Inflammatory macrophage (primary cell): ENCODE data around the gene PLEKHN1.
"Not testable (repeated sequence)": the region's sequence is repeated elsewhere in the genome, so short reads cannot be mapped to it uniquely, and the experiment has no call there.

Experiments
- DNase-seq, 2 donors: peaks; one replicate each; pipeline ENCODE4 v3.0.0-alpha.2; 2020 to 2022

The PLEKHN1 gene

DNA sequence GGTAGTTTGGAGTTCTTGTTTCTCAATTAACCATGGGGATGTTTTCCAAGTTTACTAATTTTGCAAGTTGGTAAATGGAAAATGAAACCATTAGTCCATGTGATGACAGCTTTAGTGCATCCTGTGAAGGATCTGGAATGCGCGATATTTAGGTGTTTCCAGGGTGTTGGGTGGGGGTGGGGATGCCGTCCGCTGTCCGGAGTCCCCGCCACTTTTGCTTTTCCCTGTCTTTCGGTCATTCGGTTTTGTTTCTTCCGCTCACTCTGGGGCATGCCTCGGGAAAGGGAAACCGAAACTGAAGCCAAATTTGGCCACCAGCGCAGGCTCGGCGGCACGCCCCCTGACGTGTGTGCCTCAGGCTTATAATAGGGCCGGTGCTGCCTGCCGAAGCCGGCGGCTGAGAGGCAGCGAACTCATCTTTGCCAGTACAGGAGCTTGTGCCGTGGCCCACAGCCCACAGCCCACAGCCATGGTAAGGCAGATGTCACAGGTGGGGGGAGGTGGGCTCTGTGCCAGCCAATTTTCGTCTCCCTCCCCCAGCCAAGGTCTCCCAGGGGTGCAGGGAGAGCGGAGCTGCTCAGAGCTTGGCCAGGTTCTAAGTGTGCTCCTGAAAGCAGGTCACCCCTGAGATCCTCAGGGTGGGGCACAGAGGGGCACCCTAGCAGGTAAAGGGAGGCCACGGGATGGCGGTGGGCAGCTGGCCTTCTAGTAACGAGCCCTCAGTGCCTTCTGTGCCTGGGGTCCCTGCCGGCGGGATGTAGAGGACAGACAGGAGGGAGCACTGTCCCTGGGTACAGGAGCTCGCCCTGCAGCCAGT is 47.0 kb downstream of the PLEKHN1 start, which contains the start of gene ISG15:
Gene ISG15 (plus strand): TSS at position 393 of the 817 bp plus-strand sequence. CDS start 77 bp downstream, at position 470.
- DNase-seq: peak; percentile 83 to 90

DNA sequence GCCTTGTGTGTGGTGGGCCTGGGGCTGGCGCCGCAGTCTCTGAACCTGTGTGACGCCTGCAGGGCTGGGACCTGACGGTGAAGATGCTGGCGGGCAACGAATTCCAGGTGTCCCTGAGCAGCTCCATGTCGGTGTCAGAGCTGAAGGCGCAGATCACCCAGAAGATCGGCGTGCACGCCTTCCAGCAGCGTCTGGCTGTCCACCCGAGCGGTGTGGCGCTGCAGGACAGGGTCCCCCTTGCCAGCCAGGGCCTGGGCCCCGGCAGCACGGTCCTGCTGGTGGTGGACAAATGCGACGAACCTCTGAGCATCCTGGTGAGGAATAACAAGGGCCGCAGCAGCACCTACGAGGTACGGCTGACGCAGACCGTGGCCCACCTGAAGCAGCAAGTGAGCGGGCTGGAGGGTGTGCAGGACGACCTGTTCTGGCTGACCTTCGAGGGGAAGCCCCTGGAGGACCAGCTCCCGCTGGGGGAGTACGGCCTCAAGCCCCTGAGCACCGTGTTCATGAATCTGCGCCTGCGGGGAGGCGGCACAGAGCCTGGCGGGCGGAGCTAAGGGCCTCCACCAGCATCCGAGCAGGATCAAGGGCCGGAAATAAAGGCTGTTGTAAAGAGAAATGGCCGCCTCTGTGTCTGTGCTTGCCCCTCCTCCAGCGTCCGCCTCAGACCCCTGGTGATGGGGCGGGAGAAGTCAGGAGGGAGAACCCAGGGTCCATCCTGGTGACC is 47.8 kb downstream of the PLEKHN1 start:
- DNase-seq: no peak

DNA sequence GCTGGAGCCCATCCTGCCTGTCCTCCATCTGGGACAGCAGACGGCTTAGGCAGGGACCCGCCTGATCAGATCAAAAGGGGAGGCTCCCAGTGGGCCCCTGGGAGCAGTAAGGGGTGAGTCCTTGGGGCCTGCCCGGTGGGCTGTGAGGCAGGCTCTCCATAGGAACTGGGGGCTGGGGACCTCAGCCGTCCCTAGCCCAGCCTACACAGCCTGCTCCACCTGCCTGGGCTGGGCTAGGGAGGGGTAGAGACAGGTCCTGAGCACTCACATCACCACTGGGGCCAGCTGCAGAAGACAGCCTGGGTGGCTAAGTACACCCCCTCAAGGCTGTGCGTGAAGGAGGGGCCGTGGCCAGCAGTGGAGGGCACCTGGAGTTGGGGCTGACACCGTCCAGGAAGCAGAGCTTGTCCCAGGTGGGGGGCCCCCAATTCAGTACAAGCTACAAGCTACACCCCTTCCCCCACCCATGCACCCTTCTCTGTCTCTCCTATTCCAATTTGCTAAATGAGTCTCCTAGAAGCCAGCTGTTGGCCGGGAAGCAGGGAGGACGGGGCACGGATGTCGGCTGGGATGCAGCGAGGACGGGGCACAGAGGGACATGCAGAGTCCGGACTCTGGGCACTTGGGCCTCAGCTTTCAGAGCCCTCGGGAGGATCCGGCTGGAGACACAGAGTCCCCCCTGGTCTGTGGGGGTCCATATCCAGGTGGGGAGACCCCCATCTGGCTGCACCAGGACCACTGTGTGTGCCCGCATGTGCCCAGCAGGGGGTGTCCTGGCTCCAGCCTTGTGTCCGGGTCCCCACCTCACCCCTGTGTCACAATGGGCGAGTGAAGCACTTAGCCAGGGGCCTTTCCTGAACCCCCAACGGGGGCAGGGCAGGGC is 48.8 kb downstream of the PLEKHN1 start:
- DNase-seq: no peak

DNA sequence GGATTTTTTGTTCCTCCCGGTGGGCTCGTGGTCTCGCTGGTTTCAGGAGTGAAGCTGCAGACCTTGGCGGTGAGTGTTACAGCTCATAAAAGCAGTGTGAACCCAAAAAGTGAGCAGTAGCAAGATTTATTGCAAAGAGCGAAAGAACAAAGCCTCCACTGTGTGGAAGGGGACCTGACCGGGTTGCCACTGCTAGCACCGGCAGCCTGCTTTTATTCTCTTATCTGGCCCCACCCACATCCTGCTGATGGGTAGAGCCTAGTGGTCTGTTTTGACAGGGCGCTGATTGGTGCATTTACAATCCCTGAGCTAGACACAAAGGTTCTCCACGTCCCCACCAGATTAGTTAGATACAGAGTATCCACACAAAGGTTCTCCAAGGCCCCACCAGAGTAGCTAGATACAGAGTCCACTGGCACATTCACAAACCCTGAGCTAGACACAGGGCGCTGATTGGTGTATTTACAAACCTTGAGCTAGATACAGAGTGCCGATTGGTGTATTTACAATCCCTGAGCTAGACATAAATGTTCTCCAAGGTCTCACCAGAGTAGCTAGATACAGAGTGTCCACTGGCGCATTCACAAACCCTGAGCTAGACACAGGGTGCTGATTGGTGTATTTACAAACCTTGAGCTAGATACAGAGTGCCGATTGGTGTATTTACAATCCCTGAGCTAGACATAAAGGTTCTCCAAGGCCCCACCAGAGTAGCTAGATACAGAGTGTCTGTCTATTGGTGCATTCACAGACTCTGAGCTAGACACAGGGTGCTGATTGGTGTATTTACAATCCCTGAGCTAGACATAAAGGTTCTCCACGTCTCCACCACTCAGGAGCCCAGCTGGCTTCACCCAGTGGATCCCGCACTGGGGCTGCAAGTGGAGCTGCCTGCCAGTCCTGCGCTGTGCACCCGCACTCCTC is 51.4 kb downstream of the PLEKHN1 start:
- DNase-seq: not testable (repeated sequence)

DNA sequence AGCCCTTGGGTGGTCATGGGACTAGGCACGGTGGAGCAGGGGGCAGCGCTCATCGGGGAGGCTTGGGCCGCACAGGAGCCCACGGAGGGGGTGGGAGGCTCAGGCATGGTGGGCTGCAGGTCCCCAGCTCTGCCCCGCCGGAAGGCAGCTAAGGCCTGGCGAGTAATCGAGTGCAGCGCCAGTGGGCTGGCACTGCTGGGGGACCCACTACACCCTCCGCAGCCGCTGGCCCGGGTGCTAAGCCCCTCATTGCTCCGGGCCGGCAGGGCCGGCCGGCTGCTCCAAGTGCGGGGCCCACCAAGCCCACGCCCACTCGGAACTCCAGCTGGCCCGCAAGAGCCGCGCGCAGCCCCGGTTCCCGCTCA is 52.0 kb downstream of the PLEKHN1 start:
- DNase-seq: not testable (repeated sequence)

DNA sequence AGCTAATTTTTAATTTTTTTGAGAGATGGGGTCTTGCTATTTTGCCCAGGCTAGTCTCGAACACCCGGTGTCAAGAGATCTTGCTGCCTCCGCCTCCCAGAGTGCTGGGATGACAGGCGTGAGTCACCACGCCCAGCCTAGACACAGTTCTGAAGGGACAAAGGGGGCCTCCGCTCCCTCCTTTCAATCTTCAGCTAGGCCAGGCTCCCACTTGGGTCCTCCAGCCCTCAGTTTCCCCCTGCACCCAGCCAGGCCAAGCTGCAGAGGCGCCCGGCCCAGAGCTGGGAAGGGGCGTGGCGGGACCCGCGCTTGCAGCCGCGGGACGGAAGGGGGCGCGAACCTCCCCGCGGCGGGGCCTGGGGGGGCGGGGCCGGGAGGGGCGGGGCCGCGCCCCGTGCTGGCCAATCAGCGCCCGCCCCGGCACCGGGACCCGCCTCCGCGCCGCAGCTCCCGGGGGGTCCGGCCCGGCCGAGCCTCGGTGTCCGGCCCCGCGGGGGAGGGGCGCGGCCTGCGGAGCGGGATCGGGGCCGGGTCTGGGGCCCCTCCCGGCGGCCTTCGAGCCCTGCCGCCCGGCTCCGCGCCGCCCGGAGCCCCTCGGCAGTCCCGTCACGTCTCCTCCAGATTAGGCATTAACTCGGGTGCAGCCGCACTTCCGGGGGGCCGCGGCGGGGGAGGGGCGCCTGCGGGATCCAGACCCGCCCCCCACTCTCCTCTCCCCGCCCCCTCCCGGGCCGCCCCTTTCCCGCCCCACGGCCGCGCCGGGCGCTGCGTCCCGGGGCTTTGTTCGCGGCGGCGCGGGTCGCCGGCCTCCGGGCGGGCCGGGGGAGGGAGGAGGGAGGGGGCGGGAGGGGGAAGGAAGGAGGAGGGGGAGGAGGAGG is 53.1 kb downstream of the PLEKHN1 start:
- DNase-seq: peak; percentile 76 to 90

DNA sequence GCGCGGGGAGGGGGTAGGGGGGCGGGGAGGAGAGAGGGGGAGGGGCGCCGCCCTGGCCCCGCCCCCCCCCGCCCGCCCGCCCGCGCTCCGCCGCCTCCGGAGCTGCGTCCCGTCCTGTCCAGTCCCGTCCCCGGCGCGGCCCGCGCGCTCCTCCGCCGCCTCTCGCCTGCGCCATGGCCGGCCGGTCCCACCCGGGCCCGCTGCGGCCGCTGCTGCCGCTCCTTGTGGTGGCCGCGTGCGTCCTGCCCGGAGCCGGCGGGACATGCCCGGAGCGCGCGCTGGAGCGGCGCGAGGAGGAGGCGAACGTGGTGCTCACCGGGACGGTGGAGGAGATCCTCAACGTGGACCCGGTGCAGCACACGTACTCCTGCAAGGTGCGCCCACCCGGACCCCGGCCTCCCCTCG is 53.7 kb downstream of the PLEKHN1 start, which contains the start of gene AGRN:
Gene AGRN (plus strand): TSS at position 121 of the 405 bp plus-strand sequence. CDS start 53 bp downstream, at position 174.
- DNase-seq: peak in 1 of 2 donors; percentile 44

DNA sequence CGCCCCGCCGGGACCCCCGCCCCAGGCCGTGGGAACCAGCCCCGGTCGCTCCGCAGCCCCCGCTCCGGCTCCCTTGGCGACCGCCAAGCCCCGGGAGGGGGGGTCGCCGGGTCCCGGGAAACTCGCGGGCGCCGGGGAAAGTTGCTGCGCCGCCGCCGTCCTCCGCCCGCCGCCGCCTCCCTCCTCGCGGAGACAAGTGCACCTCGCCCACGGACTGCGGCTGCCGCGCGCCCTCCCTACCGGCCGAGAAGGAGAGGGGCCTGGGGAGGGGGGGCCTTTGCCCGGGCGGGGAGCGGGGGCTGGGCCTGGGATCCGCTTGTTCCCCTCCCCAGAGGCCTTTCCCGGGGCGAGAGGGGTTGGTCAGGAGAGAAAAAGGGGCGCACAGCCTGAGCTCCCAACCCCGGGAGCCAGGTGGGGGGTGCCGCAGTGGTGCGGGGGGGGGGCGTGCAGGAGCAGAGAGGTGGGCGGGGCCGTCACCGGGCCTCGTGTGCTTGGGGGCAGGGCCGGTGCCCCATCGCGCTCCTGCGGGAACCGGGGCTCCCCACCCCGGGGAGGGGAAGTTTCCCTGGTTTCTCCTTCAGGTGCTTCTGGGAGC is 54.2 kb downstream of the PLEKHN1 start:
- no peak for DNase-seq

DNA sequence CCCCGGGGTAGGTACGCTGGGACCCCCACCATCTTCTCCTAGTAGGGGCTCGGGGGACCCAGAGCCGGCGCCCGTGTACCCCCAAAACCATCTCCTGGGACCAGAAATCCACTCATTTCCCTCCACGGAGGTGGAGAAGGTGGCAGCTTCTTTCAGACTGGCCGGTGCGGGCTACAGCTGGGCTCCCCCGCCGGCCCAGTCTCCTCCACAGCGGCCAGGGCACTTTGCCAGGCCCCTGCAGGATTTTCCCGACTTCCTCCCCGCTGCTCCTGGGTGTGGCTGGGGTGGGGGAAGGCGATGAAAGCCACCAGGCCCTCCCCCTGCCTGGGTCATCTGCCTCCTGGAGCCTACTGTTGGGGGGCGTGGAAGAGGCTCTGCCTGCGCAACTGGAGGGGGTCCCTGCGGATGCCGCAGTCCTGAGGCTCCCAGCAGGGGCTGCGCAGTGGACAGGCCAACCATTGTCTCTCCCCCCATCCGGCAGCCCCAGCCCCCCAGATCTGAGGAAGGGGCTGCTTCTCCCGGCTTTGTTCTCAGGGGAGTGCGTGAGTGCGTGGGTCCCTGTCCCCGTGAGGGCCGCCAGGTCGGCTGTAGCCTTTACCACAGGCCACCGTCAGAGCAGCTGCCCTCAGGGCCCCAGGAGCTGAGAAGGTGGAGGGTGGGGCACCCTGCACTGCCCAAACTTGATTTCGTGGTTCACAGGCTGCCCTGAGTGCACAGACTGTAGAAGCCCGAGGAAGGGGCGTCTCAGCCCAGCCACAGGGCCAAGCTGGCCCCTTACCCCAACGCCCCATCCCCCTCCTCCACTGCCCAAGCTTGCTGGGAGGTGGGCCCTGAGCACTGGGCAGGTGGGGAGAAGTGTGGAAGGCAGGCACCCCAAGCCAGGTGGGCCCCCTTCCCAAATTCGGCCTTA is 55.0 kb downstream of the PLEKHN1 start:
- DNase-seq: peak; percentile 20 to 49

DNA sequence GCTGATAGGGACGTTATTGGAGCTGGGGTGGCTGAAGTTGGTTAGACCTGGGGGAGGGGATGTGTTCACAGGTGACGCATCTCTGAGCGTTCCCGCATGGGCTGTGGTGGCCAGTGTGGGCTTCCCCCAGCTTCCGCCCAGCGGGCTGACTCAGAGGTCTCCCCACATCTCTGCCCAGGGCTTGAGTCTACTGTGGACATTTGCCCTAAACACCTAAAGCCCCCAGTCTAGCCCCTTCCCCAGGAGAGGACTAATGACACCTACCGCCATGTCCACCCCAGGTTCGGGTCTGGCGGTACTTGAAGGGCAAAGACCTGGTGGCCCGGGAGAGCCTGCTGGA is 55.6 kb downstream of the PLEKHN1 start:
- no peak for DNase-seq

DNA sequence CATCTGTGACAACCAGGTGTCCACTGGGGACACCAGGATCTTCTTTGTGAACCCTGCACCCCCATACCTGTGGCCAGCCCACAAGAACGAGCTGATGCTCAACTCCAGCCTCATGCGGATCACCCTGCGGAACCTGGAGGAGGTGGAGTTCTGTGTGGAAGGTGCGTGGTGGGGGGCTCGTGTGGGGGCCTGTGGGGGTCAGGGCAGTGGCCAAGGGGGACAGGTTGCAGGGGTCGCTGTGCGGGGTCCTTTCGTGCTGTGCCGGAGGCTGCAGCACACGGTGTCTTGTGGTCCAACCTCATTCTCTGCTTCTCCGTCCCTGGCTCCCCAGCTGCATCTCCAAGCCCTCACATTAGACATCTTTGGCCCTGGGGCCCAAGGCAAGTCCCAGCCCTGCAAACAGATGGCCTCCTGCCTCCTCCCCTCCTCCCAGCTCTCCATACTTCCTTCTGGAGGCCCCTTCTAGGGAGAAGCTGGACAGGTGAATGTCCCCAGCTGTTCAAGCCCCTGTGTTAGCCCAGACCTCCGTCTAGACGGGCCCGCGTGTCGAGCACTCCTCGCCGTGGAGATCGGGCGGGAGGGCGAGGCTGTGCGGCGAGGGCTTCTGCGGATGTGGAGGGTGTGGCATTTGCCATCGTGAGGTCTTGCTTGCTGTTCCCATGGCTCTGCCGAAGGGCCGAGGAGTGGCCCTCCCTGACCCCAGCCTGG is 56.2 kb downstream of the PLEKHN1 start:
- no peak for DNase-seq

DNA sequence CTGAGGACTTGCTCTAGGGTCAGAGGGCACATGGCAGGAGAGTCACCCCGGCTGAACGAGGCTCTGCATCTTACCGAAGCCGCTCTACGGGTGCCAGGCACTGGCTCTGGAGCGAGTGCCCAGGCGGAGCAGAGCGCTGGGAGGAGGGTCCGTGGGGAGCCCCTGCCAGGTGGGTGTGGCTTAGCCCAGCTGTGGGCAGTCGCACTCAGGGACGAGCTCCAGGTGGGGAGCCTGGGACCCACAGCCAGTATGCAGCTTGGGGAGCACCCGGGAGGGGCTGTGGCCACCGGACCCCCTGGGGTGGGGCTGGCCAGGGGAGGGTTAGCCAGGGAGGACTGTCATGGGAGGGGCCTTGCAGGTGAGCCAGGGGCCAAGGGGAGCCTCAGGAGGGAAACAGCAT is 57.4 kb downstream of the PLEKHN1 start:
- DNase-seq: no peak

DNA sequence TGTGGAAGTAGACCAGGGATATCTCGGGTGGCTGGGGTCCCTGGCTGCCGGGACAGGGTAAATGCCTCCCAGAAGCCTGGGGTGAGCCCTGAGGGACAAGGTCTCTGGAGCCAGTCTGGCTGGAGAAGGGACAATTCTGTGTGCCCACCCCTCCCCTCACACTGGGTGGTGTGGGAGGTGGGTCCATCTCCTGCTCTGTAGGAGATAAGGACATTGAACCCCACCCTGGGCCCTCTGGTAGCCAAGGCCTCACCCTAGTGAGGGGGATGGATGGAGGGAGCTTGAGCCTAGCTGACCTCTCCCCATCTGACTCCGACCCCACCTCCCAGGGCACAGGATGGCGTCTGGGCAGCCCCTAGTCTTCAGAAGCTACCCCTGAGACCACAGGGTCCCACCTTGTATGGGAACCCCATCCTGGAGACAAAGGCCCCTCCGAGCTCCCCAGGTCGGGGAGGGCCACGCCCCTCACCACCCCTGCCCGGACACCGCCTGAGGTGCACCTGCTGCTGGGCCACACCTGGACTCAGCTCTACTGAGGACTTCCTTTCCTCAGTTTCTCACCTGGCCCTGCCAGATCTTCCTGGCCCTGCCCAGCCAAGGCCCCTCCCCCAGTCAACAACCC is 58.0 kb downstream of the PLEKHN1 start:
- DNase-seq: no peak

DNA sequence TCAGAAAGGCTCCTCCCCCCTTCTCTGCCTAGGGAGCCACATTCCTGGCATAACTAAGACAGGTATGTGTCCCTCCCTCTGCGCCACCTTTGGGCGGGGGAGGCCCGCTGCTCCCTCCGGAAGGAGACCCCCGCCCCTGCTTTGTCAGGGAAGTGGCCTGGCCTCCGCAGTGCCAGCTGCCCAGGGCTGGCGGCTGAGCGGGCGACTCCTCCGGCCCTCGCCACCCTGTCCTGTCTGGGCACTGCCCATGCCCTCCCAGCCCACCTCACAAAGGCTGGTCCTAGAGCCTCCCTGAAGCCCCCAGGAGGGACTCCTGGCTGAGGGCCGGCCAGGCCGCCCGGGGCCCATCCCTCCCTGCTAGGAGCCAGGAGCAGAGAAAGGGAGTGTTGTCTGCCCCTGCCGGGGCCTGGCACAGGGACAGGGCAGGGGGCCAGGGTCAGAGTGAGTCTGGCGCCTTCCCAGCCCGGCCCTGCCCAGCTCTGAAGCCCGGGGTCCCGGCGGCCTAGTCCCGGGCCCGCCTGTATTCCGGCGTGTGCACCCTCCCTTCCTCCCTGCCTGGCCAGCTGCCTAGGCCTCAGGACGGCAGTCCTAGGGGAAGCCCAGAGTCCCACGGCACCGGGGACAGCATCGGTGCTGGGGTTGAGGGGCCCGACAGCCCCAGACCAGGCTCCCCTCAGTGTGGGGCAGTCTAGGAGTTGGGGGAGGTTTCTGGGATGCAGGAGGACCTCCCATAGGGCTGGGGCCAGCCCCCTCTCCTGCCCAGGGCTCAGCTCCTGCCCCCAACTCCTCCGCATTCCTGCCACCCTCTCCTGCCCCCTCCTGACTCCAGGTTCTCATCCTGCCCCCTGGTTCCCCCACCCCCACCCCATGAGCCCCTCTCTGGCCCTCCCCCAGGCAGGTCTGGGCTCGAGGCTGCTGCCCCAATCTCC is 58.8 kb downstream of the PLEKHN1 start:
- no peak for DNase-seq
